Body of pancreas (tissue), 4 donors: ENCODE data around the gene SEMA3F.

Experiments used
- CTCF ChIP-seq, 7 experiments: fragments of 450-650 bp in 4 of 7; fragments of 200-600 bp in 3 of 7; sonication (generic) in 3 of 7; IDR thresholded peaks; one replicate each; pipeline ENCODE4 v1.5.1; 2016 to 2019; ENCODE audit warnings: antibody characterized with exemption in 7 of 7
- POLR2A ChIP-seq, 3 donors: fragments of 450-650 bp; IDR thresholded peaks; one replicate each; pipeline ENCODE4 v1.6.1; 2016; ENCODE audit warnings: antibody characterized with exemption in 3 of 3, mild to moderate bottlenecking in 2 of 3

DNA sequence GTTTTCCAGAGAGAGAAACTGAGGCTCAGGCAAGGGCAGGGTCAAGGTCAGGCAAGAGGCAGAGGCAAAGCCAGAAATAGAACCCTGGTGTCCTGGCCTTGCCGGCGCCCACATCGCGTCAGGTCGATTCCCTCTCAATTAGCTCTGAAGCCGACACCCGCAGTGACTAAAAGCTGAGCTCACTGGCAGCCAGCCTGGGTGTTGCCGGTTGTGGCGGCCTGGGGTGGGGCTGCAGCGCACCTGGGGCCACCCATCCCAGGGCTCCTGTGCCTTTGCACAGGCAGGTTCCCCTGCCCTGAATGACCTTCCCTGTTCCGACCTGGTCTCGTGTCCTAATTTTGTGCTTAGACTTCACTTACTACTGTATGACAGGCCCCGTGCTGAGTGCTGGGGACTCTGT is 6.2 kb downstream of the SEMA3F start:
- no peak for TF ChIP-seq POLR2A (IDR thresholded peaks at IDR 0.05)
- TF ChIP-seq CTCF (IDR thresholded peaks at IDR 0.05), result no peak
